Tibial nerve (tissue), 4 donors: ENCODE data around the gene CCDC144A.

ENCODE experiments used
- EP300 ChIP-seq, 2 donors: sonication (generic); formaldehyde crosslinking; IDR thresholded peaks; one replicate each; pipeline ENCODE4 v1.6.1; 2017; ENCODE audit warnings: antibody characterized with exemption in 2 of 2, mild to moderate bottlenecking in 1 of 2
- POLR2A ChIP-seq, 2 donors: fragments of 450-650 bp; IDR thresholded peaks; one replicate each; pipeline ENCODE4 v1.6.1; 2017; ENCODE audit warnings: antibody characterized with exemption in 2 of 2, mild to moderate bottlenecking in 2 of 2, moderate library complexity in 2 of 2
- TF ChIP-seq, protein P1 (sequence below), 5 experiments: fragments of 200-600 bp in 3 of 5; fragments of 450-650 bp in 2 of 5; sonication (generic) in 3 of 5; IDR thresholded peaks; one replicate each; pipeline ENCODE4 v1.5.1; 2016 to 2019; ENCODE audit warnings: antibody characterized with exemption in 5 of 5, mild to moderate bottlenecking in 3 of 5, moderate library complexity in 2 of 5

DNA sequence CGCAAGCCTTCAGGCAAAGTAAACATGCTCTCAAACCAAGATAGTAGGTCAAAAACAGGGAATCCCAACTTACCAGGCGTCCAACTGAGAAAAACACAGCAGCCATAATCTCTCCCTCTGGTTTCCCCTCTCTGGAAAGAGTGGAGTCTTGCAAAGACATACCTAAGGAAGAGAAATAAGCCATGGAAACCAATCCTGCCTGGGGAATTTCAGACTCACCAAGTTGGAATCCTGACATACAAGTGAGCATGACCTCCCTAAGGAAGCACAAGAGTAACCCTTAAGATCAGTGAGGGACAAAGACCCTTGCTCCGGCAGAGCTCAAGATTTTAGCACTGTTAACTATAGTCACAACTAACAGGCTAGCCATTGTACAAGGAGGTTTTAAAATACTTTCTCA is 40.5 kb upstream of the CCDC144A start:
- no peak for TF ChIP-seq POLR2A (IDR thresholded peaks at IDR 0.05)
- TF ChIP-seq, protein P1, sequence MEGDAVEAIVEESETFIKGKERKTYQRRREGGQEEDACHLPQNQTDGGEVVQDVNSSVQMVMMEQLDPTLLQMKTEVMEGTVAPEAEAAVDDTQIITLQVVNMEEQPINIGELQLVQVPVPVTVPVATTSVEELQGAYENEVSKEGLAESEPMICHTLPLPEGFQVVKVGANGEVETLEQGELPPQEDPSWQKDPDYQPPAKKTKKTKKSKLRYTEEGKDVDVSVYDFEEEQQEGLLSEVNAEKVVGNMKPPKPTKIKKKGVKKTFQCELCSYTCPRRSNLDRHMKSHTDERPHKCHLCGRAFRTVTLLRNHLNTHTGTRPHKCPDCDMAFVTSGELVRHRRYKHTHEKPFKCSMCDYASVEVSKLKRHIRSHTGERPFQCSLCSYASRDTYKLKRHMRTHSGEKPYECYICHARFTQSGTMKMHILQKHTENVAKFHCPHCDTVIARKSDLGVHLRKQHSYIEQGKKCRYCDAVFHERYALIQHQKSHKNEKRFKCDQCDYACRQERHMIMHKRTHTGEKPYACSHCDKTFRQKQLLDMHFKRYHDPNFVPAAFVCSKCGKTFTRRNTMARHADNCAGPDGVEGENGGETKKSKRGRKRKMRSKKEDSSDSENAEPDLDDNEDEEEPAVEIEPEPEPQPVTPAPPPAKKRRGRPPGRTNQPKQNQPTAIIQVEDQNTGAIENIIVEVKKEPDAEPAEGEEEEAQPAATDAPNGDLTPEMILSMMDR (IDR thresholded peaks at IDR 0.05): no peak
- TF ChIP-seq EP300 (IDR thresholded peaks at IDR 0.05): no peak
